ENCODE measurements around the gene NXT1. TPM values are rescaled to one million over a fixed set of nuclear protein-coding genes. Genes with fewer than 3 reads are reported as not detected.

NXT1 gene
- total and polyA plus RNA-seq, 2 of the 4 experiments (the other 2 are of a cell fraction) = 23.6 to 25.5 TPM

DNA sequence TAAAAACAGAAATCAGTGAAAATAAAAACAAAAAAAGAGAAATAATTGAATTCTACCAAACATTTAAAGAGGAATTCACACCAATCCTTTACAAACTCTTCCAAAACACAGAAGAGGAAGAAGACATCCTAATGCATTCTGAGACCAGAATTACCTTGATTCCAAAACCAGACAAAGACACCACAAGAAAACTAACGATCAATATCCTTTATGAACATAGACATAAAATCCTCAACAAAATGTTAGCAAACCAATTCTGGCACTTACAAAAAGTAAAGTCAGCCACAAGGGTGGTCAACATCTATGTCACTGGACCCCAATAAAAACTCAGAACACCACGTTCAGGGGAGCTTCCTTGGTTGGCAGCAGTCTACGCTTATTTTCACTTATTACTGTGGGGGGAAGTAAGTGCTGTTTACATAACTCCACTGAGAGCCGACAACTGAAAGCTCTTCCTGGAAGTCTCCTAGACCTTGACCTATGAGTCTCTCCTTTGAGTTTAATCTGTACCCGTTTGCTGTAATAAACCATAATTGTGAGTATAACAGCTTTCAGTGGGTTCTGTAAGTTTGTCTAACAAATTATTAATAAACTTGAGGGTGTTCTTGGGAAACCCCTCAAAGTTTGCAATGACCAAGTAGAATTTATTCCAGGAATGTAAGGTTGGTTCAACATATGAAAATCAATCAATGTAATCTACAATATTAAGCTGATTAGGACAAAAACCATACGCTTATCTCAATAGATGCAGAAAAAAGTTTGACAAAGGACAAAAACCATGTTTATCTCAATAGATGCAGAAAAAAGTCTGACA lies 35.9 kb downstream of the NXT1 start:
- H3K27me3 ChIP-seq (ENCODE audit: control insufficient read depth, insufficient read depth, low read length) = no peaks in the 10 kb centered on the region
- CTCF ChIA-PET = no interaction called here
- WGBS, 2 experiments (ENCODE audit: extremely low coverage in 2 of 2, insufficient read length in 1 of 2) = no CpG with 5 or more reads among the region's 6 CpGs

More for the DNA sequence above, 35.9 kb downstream of the NXT1 start:
- peaks cover 5% of the 10 kb centered on the region for H3K36me3 ChIP-seq (ENCODE audit: control insufficient read depth, insufficient read depth, low read length)
- H3K23ac ChIP-seq (ENCODE audit: low read depth, low read length) = no peak overlapping the region
- no peak overlapping the region for H3K18ac ChIP-seq (ENCODE audit: low read depth, low read length)
- ATAC-seq (ENCODE audit: low read depth) (no peak), DNase-seq (no peak)
- no peak overlapping the region for H2BK5ac ChIP-seq (ENCODE audit: low read depth, low read length, poor library complexity, severe bottlenecking)
- no peak overlapping the region for H2AFZ ChIP-seq (replicated peaks; ENCODE audit: low read length, poor library complexity)
- H4K8ac ChIP-seq (ENCODE audit: low read depth in 2 of 2, low read length in 2 of 2) = no peak overlapping the region
- in situ Hi-C loops (cut with MboI; ENCODE audit: low sequenced_read_pairs) = no loop called here
- no peak overlapping the region for H4K5ac ChIP-seq (ENCODE audit: low read depth, low read length)
- no peak overlapping the region for H3K4me2 ChIP-seq (ENCODE audit: low read depth, low read length)
- no peak overlapping the region for H2BK15ac ChIP-seq (ENCODE audit: low read depth, low read length)
- H3K9me3 ChIP-seq (ENCODE audit: control insufficient read depth, insufficient read depth, low read length) = no peaks in the 10 kb centered on the region; the same call in 1 of the 2 replicates
- H2AK5ac ChIP-seq (ENCODE audit: low read depth, low read length) = no peak overlapping the region
- no peak overlapping the region for H4K91ac ChIP-seq (ENCODE audit: insufficient read depth, low read depth, low read length)
- H3K4me1 ChIP-seq (ENCODE audit: control insufficient read depth, insufficient read depth, low read length) = peaks cover 4% of the 10 kb centered on the region; the same call in 1 of the 2 replicates
- TF ChIP-seq POLR2A (IDR thresholded peaks at IDR 0.05; ENCODE audit: low read depth, low read length) = no peak
- TF ChIP-seq, protein P1, sequence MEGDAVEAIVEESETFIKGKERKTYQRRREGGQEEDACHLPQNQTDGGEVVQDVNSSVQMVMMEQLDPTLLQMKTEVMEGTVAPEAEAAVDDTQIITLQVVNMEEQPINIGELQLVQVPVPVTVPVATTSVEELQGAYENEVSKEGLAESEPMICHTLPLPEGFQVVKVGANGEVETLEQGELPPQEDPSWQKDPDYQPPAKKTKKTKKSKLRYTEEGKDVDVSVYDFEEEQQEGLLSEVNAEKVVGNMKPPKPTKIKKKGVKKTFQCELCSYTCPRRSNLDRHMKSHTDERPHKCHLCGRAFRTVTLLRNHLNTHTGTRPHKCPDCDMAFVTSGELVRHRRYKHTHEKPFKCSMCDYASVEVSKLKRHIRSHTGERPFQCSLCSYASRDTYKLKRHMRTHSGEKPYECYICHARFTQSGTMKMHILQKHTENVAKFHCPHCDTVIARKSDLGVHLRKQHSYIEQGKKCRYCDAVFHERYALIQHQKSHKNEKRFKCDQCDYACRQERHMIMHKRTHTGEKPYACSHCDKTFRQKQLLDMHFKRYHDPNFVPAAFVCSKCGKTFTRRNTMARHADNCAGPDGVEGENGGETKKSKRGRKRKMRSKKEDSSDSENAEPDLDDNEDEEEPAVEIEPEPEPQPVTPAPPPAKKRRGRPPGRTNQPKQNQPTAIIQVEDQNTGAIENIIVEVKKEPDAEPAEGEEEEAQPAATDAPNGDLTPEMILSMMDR (conservative IDR thresholded peaks at IDR 0.05; ENCODE audit: low read depth, low read length) = no peak
- H3K14ac ChIP-seq (replicated peaks; ENCODE audit: low read depth, low read length) = no peak overlapping the region
- peaks cover 9% of the 10 kb centered on the region; the same call in 1 of the 2 replicates for H3K9me1 ChIP-seq (ENCODE audit: insufficient read depth, low read length)
- no peak overlapping the region for H3K27ac ChIP-seq (ENCODE audit: insufficient read depth, low read length)
- no peak overlapping the region for H3K9ac ChIP-seq (ENCODE audit: low read depth, low read length)
- H2BK120ac ChIP-seq (ENCODE audit: low read depth, low read length) = no peak overlapping the region
- intact Hi-C loops (cut with micrococcal nuclease) = no loop called here
- no peak overlapping the region for H3K56ac ChIP-seq (ENCODE audit: extremely low read depth, insufficient read depth, low read length)
- no peak overlapping the region for H2AK9ac ChIP-seq (replicated peaks; ENCODE audit: low read depth, low read length, poor library complexity)
- no peak overlapping the region for H3K4me3 ChIP-seq (ENCODE audit: insufficient read depth, low read depth, low read length)
- no peaks in the 10 kb centered on the region for H4K20me1 ChIP-seq (ENCODE audit: insufficient read depth, low read length)
- H3K4ac ChIP-seq (ENCODE audit: low read depth, low read length) = no peak overlapping the region
- no TSS peak for BruUV-seq (replicated peaks)
- no peak overlapping the region for H2BK20ac ChIP-seq (ENCODE audit: low read depth, low read length)
- dilution Hi-C loops (cut with HindIII; ENCODE audit: low sequenced_read_pairs, unreplicated experiment) = no loop called here
- POLR2A ChIA-PET (ENCODE audit: unreplicated experiment) = interaction anchor here (0.7 kb wide), 1 partner anchor 234 kb away, joined by 5 read pairs; no protein-coding TSS in a partner anchor
- peaks cover 24 to 30% of the 10 kb centered on the region in 2 experiments for H3K79me1 ChIP-seq (ENCODE audit: low read depth in 1 of 2, low read length in 2 of 2)

Measured in IMR-90 (cell line).